Activated CD4-positive, alpha-beta T cell treated with anti-CD3 and anti-CD28 coated beads, Interleukin-2, Interleukin-4, amounts not matched to agents 100 ng/mL and 50 ng/mL, durations not matched to agents 16 hours and 8 hours (primary cell): ENCODE measurements around the gene VILL.
"Not testable (repeated sequence)": the region's sequence is repeated elsewhere in the genome, so short reads cannot be mapped to it uniquely, and the experiment has no call there.

ENCODE experiments used
- DNase-seq: peaks from one replicate; pipeline ENCODE4 v3.0.0-alpha.2; 2020; ENCODE audit warnings: low spot score

The VILL gene

DNA sequence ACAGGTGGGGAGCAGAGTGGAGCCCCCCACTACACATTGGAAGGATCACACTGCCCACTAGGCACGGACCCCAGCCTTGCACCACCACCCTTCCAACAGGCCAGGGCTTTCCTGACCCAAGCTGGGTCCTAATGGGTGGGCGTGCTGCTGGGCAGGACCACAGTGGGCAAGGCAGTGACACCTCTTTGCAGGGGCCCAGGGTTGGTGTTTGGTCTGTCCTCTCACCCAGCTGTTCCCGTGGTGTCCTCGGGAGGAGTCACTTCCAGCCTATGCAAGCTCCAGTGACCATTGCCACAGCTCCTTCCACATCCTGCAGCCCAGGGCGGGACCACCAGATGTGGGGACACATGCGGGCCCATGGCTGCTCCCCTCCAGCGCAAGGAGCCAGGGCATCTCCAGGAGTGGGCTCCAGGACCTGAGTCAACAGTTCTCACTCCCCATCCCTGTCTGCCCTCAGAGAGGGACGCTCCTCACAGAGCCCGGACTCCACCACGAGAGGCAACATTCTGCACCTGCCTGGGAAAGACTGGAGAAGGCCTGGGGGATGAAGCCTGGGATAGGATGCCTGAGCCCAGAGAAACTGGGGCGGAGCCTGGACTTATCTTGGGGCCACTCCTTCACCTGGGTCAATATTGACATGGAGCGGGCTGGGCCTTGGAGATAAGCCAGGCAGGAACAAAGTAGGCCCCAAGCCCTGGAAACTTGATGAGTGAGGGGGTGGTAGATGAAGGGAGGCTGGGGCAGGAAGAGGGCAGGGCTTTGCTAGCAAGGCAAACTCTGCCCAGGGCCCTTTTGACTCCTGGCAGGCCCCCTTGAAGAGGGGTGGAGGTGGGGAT is 3.9 kb upstream of the VILL start:
- no peak for DNase-seq

DNA sequence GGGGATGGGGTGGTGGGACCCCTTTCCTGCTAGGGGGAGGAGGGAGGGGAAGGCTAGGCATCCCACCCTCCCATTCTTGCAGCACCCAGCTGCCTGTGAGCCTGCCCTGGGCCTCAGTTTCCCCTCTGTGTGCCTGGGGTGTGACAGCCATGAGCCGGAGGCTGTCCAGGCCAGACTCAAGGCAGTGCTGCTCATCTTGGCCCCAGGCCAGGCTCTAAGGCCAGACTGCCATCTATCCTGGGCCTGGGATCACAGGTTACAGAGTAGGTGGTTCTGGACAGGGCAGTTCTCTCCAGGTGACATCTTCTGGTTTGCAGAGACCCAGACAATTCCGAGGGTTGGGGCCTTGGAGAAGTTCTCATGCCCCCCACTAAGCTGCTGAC is 3.3 kb upstream of the VILL start:
- DNase-seq = no peak

DNA sequence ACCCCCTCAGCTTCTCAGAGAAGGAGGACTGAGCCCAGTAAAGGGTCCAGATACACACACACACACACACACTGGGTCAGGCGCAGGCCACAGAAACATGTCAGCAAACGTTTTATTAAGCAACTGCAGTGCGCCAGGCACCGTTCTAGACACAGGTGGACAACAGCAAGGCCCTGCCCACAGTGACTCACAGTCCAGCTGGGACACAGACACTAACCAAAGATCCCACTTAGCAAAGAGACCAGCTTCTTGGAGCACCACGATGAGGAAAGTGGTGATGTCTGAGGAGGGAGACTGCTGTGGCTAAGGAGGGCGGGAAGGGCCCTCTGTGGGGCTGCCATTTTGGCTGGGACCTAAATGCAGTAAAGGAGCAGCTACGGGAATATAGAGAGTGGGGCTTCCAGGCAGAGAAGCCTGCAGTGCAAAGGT is 2.8 kb upstream of the VILL start:
- no peak for DNase-seq

DNA sequence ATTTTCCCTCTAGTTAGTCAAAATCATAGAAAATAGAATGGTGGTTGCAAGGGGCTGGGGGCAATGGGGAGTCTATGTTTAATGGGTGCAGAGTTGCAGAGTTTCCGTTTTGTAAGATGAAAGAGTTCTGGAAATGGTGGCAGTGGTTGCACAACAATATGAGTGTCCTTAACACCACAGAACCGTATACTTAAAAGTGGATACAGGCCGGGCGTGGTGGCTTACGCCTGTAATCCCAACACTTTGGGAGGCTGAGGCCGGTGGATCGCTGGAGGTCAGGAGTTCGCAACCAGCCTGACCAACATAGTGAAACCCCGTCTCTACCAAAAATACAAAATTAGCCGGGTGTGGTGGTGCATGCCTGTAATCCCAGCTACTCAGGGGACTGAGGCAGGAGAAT is 2.2 kb upstream of the VILL start:
- DNase-seq = not testable (repeated sequence)

DNA sequence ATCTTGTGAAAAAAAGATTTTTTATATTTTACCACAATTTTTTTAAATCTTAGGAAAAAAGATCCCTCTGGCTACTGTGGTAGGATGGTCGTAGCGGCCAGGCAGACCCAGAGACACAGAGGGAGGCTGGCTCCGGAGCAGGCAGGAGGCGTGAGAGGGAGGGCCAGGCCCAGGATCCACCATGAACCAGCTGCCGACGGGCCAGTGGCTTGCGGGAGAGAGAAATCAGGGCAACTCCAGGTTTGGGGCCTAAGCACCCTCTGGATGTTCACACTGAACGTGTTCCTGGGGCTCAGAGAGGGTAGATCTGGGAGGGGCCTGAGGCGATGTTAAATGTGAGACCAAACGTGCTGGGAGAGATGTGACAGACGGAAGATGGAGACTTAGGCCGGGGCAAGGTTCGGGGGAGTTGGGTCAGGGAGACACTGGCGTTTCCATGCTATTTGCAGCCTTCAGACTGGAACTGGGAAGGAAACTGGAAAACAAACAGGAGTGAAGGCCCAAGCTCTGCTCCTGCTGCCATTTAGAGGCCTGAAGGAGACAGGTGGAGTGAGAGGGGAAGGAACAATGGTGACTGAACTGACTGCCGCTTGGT is 1.6 kb upstream of the VILL start:
- DNase-seq = no peak

DNA sequence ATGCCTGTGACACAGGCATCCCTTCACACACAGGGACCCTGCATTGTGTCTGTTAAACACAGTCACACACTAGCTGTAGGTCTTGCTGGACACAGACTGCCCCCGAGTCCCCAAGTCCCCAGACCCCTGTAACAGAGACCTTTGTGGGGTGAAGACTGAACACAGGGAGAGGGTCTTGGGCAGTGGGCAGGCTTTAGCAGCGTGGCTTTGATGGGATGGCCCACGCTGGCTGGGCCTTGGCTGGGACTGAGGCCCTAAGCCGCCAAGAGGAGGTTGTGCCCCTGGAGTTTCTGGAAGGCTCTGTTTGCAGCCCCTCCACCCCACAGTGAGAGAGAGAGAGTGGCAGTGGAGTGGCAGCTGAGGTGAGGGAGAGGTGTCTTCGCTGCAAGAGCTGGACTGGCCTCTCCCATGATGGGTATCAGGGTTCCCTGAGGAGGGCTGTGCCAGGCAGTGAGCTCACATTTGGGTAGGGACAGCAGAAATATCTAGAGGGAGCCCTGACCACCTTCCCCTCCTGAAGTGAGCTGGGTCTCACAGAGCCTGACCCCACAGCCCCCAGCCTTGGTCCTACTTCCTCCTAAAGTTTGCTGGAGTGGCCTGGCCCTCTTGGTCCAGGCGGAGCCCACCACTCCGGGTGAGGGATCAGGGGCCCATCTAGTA is 635 bp upstream of the VILL start:
- DNase-seq = no peak

DNA sequence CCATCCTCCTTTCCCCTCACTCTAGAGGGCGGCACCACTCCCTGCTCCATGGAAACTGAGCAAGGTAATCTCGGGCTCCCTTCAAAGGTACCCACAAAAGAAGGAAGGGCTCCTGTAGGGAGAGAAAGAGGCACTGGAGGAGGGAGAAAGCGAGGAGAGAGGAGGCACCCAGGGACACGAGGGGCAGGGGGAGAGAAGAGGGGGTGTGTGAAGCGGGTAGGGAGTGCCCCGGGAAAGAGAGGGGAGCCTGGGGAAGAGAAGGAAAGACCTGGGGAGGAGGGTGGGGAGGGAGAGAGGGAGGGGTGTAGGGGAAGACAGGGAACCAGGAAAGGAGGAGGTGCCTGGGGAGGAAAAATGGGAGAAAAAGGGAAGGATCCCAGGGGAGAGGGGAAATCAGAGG is 523 bp downstream of the VILL start:
- DNase-seq = no peak

DNA sequence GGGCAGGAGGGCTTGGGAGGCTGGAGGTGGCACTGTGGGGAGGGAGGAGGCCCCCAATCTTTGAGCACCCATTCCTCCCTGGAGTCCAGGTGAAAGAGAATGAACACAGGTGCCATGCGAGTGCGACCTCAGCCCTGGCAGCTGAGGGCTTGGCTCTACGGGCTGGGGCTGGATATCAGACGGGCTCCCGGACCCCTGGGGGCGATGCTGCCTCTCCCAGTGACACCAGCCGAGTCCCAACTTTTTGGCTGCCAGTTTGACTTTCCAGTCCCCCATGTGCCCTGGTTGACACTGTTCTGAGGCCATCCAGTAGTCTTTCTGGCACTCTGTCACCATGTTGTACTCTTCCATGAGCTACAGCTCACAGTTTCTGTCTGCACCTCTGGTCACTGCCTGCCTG is 1.2 kb downstream of the VILL start:
- DNase-seq = no peak

DNA sequence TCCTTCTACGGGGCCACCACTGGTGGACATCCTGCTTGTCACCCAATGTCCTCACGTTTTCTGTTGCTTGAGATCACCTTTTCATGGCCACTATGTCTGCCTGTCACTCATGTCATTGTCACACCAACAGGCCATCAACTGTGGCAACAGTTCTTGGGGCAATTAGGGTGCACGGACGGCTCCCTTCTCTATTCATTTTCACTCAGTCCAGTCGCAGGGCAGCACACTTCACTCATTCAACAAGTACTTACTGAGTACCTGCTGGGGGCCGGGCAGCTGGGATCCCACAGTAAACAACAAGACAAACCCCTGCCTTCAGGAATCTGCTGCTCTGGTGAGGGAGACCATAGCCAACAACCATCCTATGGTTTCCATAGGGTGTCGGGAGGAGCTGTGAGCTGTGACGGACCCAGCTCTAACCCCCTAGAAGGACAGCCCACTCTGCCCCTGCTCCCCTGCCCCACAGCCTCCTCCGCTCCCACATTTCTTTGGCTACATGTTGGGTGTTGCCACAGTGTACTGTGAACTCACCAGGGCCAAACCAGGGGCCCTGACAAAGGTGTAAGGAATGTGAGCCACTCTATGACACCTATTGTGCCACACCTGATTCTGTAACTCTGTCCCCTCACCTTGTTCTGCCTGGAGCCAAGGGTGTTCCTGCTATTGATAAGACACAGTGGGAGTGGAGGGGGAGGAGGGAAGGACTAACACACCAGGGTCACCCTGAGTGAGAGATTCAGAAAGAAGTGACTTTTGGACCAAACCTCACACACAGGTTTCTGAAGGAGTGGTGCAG is 1.9 kb downstream of the VILL start:
- no peak for DNase-seq

DNA sequence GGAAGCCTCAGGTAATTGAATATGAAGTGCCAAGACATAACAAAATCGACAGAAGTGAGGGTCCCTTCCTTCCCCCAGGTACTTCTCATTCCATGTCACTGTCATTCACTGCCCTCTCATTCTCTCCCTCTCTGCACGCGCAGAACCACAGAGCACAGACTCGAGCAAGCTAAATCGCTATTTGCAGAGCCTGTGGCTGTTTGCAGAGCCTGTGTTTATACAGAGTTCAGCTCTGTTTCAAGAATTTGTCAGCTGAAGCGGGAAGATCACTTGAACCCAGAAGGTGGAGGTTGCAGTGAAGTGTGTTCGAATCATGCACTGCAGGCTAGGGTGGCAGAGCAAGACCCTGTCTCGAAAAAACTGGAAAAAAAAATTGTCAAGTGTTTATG is 2.5 kb downstream of the VILL start:
- no peak for DNase-seq

DNA sequence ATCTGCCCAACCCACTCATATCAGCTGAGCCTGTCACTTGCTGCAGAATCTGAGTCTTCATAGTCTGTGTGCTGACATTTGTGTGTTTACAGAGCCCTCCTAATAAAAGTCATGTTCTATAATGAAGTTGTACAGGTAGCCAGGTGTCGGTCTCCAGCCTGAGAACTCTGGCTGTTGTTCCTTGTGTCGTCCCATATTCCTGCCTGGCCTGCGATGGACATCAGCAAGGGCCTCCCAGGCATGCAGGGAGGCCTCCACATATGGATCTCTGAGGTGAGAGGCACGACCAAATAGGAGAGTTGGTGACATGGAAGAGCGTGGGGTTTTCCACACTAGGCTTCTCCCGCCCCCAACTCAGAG is 2.9 kb downstream of the VILL start:
- no peak for DNase-seq

DNA sequence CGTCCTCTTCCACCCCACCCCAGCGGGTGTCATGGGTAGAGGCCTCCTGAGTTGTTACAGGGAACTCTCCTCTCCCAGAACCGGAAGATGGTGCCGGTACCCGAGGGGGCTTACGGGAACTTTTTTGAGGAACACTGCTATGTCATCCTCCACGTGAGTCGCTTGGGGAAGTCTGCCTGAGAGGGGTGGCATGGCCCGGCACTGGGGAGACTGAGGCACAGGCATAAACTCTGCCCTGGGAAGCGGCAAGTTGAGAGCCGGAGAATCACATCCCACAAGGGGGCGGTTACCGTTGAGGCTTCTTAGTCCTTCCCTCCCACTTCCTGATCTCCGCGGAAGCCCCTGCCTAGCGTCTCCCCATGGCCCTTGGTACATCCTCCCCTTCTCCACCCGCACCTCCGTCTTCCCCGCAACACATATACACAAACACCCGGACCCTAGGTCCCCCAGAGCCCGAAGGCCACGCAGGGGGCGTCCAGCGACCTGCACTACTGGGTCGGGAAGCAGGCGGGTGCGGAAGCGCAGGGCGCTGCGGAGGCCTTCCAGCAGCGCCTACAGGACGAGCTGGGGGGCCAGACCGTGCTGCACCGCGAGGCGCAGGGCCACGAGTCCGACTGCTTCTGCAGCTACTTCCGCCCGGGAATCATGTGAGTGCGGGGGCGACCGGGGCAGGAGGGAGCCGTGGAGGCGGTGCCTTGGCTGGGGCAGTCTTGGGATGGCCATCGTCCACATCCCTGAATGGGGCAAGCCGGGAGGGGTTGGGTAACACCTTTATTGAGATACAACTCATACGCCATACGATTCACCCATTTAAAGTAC is 3.4 kb downstream of the VILL start:
- DNase-seq = peak; percentile 74

DNA sequence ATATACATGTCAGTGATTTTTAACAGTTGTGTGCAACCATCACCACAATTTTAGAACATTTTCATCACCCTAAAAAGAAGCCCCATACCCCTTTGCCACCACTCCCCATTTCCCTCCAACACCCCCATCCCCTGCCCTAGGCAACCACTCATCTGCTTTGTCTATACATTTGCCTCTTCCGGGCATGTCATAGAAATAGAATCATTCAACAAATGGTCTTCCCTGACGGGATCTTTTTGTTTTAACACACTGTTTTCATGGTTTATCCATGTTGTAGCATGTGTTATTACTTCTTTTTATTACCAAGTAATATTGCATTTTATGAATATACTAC is 4.0 kb downstream of the VILL start:
- peak; percentile 30 for DNase-seq

DNA sequence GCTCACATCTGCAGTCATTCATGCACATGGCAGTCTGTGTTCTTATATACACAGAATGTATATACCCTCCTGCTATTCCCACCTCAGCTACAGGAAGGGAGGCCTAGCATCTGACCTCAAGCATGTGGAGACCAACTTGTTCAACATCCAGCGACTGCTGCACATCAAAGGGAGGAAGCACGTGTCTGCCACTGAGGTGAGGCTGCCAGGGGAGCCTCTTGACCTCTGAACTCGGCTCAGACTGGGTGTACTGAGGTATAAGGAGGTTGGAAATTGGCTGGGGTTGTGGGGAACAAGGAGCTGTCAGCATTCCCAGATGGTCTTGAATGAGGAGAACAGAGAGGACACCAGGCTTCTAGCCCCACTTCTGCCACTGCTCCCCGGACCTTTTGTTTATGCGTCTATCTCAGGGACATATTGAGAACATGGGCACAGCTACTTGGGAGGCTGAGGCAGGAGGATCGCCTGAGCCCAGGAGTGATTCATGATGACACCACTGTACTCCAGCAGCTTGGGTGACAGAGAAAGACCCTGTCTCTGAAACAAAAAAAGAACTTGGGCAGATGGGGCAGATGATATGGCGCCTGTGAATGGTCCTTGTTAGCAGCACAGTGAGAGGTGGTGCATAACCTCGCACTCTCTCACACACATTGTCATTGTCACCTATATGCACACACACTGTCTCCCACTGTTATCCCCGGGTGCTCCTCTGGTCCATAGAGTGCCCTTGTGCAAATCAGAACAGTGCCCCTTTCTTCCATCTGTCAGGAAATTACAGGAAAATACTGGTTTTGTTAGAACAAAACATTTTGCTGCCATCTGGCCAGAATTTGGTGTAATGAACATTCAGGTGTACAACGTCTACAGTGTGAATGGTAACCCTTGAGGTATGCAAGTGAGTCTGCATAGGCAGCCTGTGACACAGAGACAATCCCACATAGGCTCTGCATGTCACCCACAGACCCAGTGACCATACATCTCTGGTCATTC is 5.4 kb downstream of the VILL start:
- no peak for DNase-seq

DNA sequence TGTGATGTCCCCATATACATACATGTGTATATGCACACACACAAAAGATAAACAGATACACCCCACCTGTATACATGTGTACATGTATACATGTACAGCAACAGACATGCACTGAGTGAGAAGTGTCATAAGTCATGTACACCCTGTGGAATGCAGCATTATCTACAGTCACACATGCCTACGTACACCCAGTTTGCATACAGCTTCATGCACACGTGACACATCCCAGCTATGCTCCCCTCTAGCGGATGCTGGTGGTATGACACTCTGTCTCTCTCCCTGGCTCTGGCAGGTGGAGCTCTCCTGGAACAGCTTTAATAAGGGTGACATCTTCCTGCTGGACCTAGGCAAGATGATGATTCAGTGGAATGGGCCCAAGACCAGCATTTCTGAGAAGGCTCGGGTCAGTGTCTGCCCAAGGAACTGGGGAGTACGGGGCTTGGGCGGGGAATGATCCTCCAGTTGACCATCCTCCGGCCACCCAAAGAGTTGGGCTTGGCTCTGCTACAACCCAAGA is 6.3 kb downstream of the VILL start:
- peak; percentile 90 for DNase-seq

DNA sequence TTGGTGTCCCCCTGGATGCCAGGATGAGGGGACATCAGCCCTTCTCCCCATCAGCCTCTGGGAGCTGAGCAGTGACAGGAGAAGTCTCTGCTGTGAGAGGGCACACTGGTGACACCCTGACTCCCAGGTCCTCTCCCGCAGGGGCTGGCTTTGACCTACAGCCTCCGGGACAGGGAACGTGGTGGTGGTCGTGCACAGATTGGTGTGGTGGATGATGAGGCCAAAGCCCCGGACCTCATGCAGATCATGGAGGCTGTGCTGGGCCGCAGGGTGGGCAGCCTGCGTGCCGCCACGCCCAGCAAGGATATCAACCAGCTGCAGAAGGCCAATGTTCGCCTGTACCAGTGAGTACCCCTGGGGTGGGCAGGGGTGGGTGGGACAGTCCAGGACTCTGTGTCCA is 6.8 kb downstream of the VILL start:
- DNase-seq = no peak

DNA sequence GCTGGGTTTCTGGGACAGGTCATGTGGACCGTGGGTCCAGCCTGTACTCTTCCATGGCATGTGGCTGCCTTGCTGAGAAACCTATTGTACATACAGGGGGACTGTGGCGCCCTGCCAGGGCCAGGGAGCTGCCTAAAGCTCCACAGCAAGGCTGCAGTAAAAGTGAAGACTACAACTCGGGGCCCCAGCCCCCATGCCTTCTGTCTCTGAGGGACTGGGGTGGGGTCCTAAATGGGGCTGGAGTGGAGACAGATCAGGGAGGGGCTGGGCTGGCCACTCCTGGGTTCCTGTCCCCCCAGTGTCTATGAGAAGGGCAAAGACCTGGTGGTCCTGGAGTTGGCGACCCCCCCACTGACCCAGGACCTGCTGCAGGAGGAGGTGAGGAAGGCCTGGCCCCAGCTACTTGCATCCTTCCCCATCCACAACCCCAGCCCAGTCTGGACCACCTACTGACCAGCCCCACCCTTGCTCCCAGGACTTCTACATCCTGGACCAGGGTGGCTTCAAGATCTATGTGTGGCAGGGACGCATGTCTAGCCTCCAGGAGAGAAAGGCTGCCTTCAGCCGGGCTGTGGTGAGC is 7.3 kb downstream of the VILL start:
- DNase-seq = no peak

DNA sequence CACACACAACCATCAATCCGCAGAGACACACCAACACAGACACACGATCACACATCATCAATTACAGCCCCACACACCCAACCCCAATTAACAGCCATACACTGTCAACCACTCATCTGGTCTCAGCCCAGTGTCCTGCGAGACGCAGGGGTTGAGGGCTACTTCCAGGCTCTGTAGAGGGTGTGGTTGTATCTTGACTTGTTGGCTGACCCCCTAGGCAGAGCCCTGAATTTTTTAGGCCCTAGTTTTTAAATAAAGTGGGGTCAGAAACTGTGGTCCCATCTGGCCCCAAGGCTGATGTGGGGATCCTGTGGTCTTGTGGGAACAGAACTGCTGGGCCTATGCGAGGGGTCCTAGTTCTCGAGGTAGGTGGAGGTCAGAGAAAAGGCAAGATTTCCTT is 9.2 kb downstream of the VILL start:
- no peak for DNase-seq

DNA sequence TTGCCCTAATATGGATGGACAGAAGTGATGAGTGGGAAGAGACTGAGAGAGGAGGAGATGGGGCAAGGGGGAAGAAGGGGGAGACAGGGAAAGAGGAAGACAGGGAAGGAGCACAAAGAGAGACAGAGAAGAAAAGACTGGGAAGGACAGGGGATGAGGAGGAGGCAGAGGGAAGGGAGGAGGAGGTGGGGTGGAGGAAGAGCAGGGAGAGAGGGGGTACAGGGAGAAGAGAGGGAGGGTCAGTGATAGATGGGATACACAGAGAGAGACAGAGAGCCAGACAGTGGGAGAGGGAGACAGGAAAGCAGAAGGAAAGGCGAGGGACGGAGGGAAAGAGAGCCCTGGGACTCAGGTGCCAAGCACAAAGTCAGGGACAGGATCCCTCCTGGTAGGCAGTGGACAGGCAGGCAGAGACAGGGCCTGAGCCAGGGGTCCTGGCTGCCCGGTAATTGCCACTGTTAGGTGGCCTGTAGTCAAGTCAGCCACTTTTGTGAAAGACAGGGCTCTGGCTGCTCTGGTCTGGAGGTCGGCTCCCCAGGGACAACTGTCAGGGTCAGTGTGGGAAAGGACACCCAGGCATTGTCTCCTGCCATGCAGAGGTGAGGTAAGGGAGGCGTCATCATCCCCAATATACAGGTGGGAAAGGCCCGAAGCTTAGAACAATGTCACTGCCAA is 9.8 kb downstream of the VILL start:
- no peak for DNase-seq
